HL-60/S4 (cell line): ENCODE data around the gene COL2A1.

Experiments
- in situ Hi-C: fragments of 300-500 bp; cut with MboI; formaldehyde crosslinking; loops from 2 replicates; pipeline ENCODE4 v1.14.3; 2022; ENCODE audit warnings: low sequenced_read_pairs

Gene COL2A1

GRCh38 chr12:47991106-47992061, 12.9 kb downstream of the COL2A1 start:
- in situ Hi-C loops, result no loop called here

DNA sequence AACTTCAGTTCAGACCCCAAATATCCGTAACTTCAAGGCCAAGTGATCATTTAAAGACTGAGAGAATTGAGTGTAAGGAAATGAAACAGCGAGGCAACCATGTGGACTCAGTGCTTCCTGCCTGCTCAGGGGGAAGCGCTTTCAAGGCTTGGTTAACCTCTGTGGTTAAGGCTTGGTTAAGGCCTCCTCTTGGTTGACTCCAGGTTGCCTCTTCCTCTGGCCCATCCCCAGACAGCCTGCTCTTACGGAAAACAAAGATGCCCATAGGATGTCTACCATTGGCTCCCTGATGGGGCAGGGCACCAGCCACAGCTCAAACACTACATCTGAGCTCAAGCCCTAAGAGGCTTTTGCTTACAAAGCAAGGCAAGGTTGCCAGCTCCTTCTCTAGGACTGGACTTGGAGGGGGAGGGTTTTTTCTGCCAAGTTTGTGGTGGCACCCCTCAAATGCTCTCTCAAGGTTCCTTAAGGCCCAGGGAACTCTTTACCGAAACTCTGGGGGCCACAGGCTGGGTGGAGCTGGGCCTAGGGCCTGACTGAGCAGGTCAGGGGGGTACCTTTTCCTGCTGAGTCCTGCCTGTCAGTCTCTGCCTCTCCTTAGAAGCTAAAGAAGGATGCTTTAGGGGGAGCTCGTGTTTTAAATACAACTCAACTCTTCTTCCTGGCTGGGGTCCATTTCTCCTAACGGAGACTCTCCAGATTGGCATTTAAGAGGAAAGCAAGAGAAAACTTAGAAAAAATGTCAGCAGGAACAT, 13.7 kb downstream of the COL2A1 start:
- in situ Hi-C loops, result no loop called here

DNA sequence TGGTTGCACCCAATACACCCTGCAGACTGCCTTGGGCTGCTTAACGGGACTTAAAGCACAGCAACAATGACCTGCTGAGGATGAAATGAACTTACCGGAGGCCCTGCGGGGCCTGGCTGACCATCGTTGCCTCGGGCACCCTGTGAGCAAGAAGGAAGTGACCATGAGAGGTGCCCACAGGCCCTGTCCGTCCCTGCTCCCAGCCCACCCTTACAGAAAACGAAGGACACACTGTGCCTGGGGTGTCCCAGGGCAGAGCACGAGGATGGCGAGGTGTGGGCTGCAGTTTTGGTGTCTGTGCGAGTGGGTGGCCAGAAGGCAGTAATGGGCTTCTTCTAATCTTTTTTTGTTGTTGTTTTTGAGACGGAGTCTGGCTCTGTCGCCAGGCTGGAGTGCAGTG, 14.6 kb downstream of the COL2A1 start:
- in situ Hi-C loops, result no loop called here

- in situ Hi-C loops, result no loop called here
Measured at GRCh38 chr12:47989023-47989417, 15.3 kb downstream of the COL2A1 start.

- in situ Hi-C loops, result no loop called here
Measured at GRCh38 chr12:47988073-47989022, 15.9 kb downstream of the COL2A1 start.

GRCh38 chr12:47987411-47988072, 16.7 kb downstream of the COL2A1 start:
- in situ Hi-C loops, result no loop called here

GRCh38 chr12:47986832-47987231, 17.4 kb downstream of the COL2A1 start:
- in situ Hi-C loops, result no loop called here

DNA sequence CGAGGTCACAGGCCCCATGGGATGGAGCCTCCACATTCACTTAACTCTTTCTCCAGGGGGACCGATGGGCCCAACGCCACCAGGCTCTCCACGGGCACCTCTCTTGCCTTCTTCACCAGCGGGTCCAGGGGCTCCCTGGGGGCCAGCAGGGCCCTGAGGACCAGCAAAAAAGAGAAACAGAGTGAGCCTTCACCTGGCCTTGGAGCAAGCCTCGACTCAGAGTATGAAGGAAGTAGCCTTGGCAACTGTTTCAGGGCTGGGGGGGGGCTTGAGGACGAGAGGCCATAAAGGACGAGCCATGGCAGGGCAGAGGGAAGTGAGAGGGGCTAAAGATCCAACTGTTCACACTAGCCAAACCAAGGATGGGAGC, 18.0 kb downstream of the COL2A1 start:
- in situ Hi-C loops, result no loop called here

GRCh38 chr12:47985596-47986290, 18.5 kb downstream of the COL2A1 start:
- in situ Hi-C loops, result no loop called here

- in situ Hi-C loops, result no loop called here
Measured at GRCh38 chr12:47984331-47984801, 19.9 kb downstream of the COL2A1 start.

DNA sequence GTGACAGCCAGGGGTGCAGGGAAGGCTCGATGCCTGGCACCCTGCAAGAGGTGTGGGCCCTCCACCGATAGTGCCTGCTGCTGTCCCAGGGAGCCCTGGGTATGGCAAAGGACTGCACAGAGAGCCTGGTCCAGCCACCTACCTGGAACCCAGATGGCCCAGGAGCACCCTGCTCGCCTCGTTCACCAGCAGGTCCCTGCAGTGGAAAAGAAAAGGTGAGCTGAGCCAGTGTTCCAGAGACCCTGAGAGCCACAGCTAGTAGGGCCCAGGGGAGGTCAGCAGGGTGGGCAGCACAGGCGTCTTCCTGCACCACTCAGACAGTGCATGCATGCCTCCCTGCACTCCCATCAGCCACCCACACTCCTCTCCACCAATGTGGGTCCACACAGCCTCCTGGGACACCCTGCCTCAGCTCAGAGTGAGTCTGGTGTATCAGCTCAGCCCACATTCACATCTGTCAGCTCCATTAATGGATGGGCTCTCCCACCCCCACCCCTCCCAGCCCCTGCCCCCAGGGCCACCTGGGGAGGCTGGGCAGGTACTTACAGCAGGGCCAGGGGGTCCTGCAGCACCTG, 20.6 kb downstream of the COL2A1 start:
- in situ Hi-C loops, result no loop called here

GRCh38 chr12:47982770-47983169, 21.5 kb downstream of the COL2A1 start:
- in situ Hi-C loops, result no loop called here

DNA sequence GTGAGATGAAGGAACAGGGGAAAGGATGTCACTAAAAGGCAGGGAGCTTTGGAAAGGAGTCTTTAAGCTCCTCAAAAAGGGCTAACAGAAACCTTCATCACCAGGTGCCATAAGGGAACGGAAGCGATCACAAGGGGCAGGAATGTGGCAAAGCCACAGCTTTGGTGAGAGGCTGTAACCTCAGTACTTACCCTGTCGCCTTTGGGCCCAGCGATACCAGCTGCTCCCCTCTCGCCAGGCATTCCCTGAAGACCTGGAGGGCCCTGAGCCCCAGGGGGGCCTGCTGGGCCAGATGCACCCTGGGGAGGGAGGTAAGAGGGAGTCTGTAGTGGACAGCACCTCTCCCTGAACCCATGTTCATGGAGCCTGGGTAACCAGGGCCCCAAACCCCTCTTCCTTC, 22.0 kb downstream of the COL2A1 start:
- in situ Hi-C loops, result no loop called here

- in situ Hi-C loops, result no loop called here
Measured at GRCh38 chr12:47981496-47982260, 22.6 kb downstream of the COL2A1 start.

DNA sequence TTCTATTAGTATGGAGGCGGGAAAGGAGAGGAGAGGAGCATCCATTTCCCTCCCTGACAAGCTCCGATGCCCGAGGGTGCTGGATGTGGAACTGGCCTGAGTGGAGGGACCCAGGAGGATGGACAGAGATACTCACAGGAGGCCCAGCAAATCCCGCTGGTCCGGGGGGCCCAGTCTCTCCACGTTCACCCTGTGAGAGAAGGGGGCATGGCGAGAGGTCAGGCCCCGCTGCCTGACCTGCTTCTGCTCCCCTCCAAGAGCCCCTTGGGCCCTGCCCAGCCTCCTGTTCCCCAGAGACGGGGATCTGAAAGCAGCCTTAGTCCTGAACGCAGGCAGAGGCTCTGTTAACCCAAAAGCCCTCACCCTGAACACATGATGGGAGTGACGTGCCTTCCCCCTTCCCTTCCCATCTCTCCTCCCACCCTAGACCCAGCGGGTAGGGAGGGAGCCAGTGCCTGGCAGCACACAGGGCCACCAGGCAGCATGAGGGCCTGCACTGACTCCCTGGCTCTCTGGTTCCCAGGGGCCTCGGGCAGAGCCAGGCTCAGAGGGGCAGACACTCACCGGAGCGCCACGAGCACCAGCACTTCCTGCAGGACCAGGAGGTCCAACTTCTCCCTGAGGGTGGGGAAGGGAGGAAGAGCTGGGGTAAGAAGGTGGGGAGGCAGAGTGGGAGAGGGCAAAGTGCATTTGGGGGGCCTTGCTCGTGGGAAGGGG, 23.3 kb downstream of the COL2A1 start:
- in situ Hi-C loops, result no loop called here

DNA sequence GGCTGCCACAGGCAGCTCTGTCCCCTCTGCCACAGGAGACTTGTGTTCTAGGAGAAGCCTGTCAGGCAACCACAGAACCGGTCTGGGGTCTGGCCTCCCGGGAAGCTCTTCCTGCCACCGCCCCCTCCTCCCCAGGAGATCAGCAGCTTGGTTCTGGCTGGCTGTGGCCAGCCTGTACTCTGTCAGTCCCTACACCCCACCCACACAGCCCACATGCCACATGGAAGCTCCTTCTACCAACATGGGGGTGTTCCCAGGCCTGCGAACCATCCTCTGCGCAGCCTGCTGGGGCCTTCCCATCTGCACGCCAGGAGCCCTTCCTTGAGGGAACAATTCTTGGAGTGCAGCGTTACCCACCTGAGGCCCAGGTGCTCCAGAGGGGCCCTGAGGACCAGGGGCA, 24.1 kb downstream of the COL2A1 start:
- in situ Hi-C loops, result no loop called here

DNA sequence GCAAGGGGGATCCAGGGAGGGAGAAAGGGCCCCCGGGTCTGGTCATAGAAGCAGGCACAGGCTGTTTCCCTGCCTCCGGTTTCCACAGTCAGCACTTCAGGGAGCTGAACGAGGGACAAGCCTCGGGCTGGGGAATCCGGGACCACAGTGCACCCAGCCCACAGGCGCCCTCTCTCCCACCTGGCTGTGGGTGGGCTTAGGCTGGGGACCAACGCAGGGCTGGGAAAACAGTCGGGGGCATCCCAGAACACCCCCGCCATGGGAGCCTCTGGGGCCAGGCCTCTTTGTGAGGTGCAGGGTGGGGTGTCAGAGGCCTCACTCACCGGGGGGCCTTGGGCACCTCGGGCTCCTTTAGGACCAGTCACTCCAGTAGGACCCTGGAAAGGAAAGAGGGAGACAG, 24.6 kb downstream of the COL2A1 start:
- in situ Hi-C loops, result no loop called here

- in situ Hi-C loops, result no loop called here
Measured at GRCh38 chr12:47979166-47979565, 25.1 kb downstream of the COL2A1 start.
